K562 (cell line): ENCODE data around the gene ADCY1. TPM values are rescaled to one million over a fixed set of nuclear protein-coding genes. Genes with fewer than 3 reads are reported as not detected.

Source experiments
- ATAC-seq: fragments of 200-7000 bp; cut with Tn5 transposase; 3 replicates; pipeline ENCODE4 v1.9.1; 2020; ENCODE audit warnings: moderate library complexity
- BruUV-seq: library from RNA; stranded (reverse); fragments of 400-500 nt; replicated peaks from 2 replicates; lab custom pipeline; 2021; lab: Mats Ljungman, UMichigan
- CTCF ChIA-PET: fragments of 300-600 bp; formaldehyde crosslinking; extraction: SDS; loops from one replicate; lab custom pipeline; 2021; ENCODE audit warnings: low intra/inter-chr PET ratio; lab: Yijun Ruan, JAX
- POLR2A ChIA-PET: fragments of 300-600, 350-650 bp; sonication (Branson Sonifier 250); formaldehyde crosslinking; extraction: SDS; loops from one replicate; lab custom pipeline; 2021; ENCODE audit warnings: antibody characterized with exemption, inconsistent platforms; lab: Yijun Ruan, JAX
- DNase-seq, 4 experiments: peaks; one replicate each; pipeline versions ENCODE4 v3.0.0 to v3.0.0-alpha.2; 2011 to 2018; ENCODE audit warnings: low spot score in 3 of 4, mixed read lengths in 3 of 4; ENCODE audit errors: extremely low read depth in 1 of 4
- FAIRE-seq: peaks from 2 replicates; lab custom pipeline; 2011; peaks lifted over from hg19 to GRCh38; lab: Jason Lieb, UNC
- H2AFZ ChIP-seq: 2 replicates; pipeline ENCODE4 v1.6.0; 2011; ENCODE audit warnings: low read depth, low read length, control low read depth, inconsistent platforms
- H3K27ac ChIP-seq: fragments of 200-600 bp; 3 replicates; pipeline ENCODE4 v1.8.0; 2011; ENCODE audit warnings: low read depth, mild to moderate bottlenecking, control low read depth, inconsistent platforms, low read length, moderate library complexity, mixed read lengths; ENCODE audit errors: extremely low read depth
- H3K27me3 ChIP-seq, 2 experiments: fragments of 300-600 bp in 1 of 2; 2 replicates in 1 of 2; 3 replicates in 1 of 2; pipeline versions ENCODE4 v1.6.0 to v1.8.0; 2011; ENCODE audit warnings: inconsistent platforms in 2 of 2, low read length in 2 of 2, mild to moderate bottlenecking in 1 of 2, mixed read lengths in 1 of 2, moderate library complexity in 1 of 2; ENCODE audit not compliant: control insufficient read depth in 2 of 2, insufficient read depth in 2 of 2
- H3K36me3 ChIP-seq: fragments of 300-600 bp; 3 replicates; pipeline ENCODE4 v1.8.0; 2011; ENCODE audit warnings: mild to moderate bottlenecking, low read length, inconsistent platforms; ENCODE audit not compliant: control insufficient read depth, insufficient read depth
- H3K4me1 ChIP-seq, 2 experiments: fragments of 200-600 bp in 1 of 2; replicated peaks in 1 of 2; 2 replicates in 1 of 2; 3 replicates in 1 of 2; pipeline versions ENCODE4 v1.5.1 to v1.8.0; 2011; ENCODE audit warnings: inconsistent platforms in 2 of 2, low read length in 2 of 2, mild to moderate bottlenecking in 1 of 2, mixed read lengths in 1 of 2, moderate library complexity in 1 of 2; ENCODE audit not compliant: control insufficient read depth in 2 of 2, insufficient read depth in 2 of 2
- H3K4me2 ChIP-seq: 2 replicates; pipeline ENCODE4 v1.6.1; 2011; ENCODE audit warnings: low read length, control low read depth, inconsistent platforms, mixed read lengths; ENCODE audit not compliant: insufficient read depth
- H3K4me3 ChIP-seq: fragments of 200-600 bp; sonication (generic), shearing (Covaris generic); 2 replicates; pipeline ENCODE4 v1.5.1; 2016; ENCODE audit warnings: control low read depth, inconsistent platforms
- H3K79me2 ChIP-seq: fragments of 200-600 bp; 3 replicates; pipeline ENCODE4 v1.8.0; 2011; ENCODE audit warnings: low read length, inconsistent platforms; ENCODE audit not compliant: control insufficient read depth, insufficient read depth
- H3K9ac ChIP-seq, 2 experiments: 2 replicates each; pipeline versions ENCODE4 v1.6.0 to v1.6.1; 2011; ENCODE audit warnings: low read depth in 2 of 2, low read length in 2 of 2, control low read depth in 1 of 2, inconsistent platforms in 1 of 2, mild to moderate bottlenecking in 1 of 2, mixed read lengths in 1 of 2; ENCODE audit not compliant: insufficient read depth in 1 of 2
- H3K9me1 ChIP-seq: one replicate; pipeline ENCODE4 v1.6.0; 2011; ENCODE audit warnings: inconsistent platforms, mild to moderate bottlenecking, low read length, moderate library complexity; ENCODE audit not compliant: control insufficient read depth, insufficient read depth
- H3K9me3 ChIP-seq: replicated peaks from 2 replicates; pipeline ENCODE4 v1.5.1; 2011; ENCODE audit warnings: low read depth, low read length, inconsistent platforms; ENCODE audit not compliant: control insufficient read depth, insufficient read depth
- H4K20me1 ChIP-seq: replicated peaks from 2 replicates; pipeline ENCODE4 v1.6.1; 2011; ENCODE audit warnings: low read length, inconsistent platforms, mixed read lengths; ENCODE audit not compliant: control insufficient read depth, insufficient read depth
- CBX2 ChIP-seq: fragments of 200-600 bp; sonication (generic); IDR thresholded peaks from one replicate; pipeline ENCODE4 v1.6.1; 2012; ENCODE audit warnings: mild to moderate bottlenecking, low read length, inconsistent platforms; ENCODE audit not compliant: insufficient read depth, poor library complexity, severe bottlenecking
- CREM ChIP-seq: IDR thresholded peaks from 2 replicates; pipeline ENCODE4 v1.6.1; 2014; ENCODE audit warnings: antibody characterized with exemption, low read depth
- E2F3 ChIP-seq: fragments of 250-450 bp; sonication (Bioruptor Pico); IDR thresholded peaks from 2 replicates; pipeline ENCODE4 v1.4.0; 2020; ENCODE audit warnings: mild to moderate bottlenecking
- GABPA ChIP-seq: fragments of 200-800 bp; sonication (Bioruptor generic); conservative IDR thresholded peaks from 2 replicates; pipeline ENCODE4 v1.6.1; 2016; ENCODE audit warnings: low read depth, missing genetic modification characterization, missing compliant biosample characterization
- HNRNPL ChIP-seq: fragments of 200-400 bp; formaldehyde crosslinking; IDR thresholded peaks from 2 replicates; pipeline ENCODE4 v1.6.1; 2017; ENCODE audit warnings: low read depth, mild to moderate bottlenecking, low read length
- KLF6 ChIP-seq: fragments of 250-450 bp; sonication (Bioruptor Pico); IDR thresholded peaks from 2 replicates; pipeline ENCODE4 v1.4.0; 2020; ENCODE audit warnings: mild to moderate bottlenecking, moderate library complexity, borderline replicate concordance
- PATZ1 ChIP-seq: fragments of 250-450 bp; sonication (Bioruptor Pico); IDR thresholded peaks from 2 replicates; pipeline ENCODE4 v1.5.0; 2020; ENCODE audit warnings: mild to moderate bottlenecking, borderline replicate concordance
- SIX5 ChIP-seq, 2 experiments: IDR thresholded peaks; 2 replicates each; pipeline ENCODE4 v1.6.1; 2011; ENCODE audit warnings: low read length in 2 of 2, borderline replicate concordance in 1 of 2, low read depth in 1 of 2, mild to moderate bottlenecking in 1 of 2, moderate library complexity in 1 of 2; ENCODE audit not compliant: insufficient read depth in 1 of 2
- SRF ChIP-seq, 2 experiments: fragments of 250-450, 450-650 bp in 1 of 2; sonication (Bioruptor Pico) in 1 of 2; sonication (generic) in 1 of 2; formaldehyde crosslinking; IDR thresholded peaks; 2 replicates each; pipeline versions ENCODE4 v1.5.0 to v1.5.1; 2020 to 2022; ENCODE audit warnings: mild to moderate bottlenecking in 1 of 2, missing genetic modification reagents in 1 of 2
- ZNF124 ChIP-seq: sonication (generic); formaldehyde crosslinking; IDR thresholded peaks from 2 replicates; pipeline ENCODE4 v1.8.1; 2022; ENCODE audit warnings: missing genetic modification reagents
- ZNF217 ChIP-seq: sonication (generic); formaldehyde crosslinking; IDR thresholded peaks from 2 replicates; pipeline ENCODE4 v1.8.0; 2022; ENCODE audit warnings: mild to moderate bottlenecking, missing genetic modification reagents
- ZNF280B ChIP-seq: fragments of 250-450 bp; sonication (Bioruptor Pico); IDR thresholded peaks from 2 replicates; pipeline ENCODE4 v1.5.1; 2021; ENCODE audit warnings: mild to moderate bottlenecking
- ZNF583 ChIP-seq: fragments of 250-450 bp; sonication (Bioruptor Pico); IDR thresholded peaks from 2 replicates; pipeline ENCODE4 v1.4.0; 2020
- WGBS: fragments of 100-300 bp; shearing (Covaris generic); methylation state at CpG from one replicate; pipeline ENCODE4 v1.1.6; 2016; ENCODE audit warnings: low coverage, mixed read lengths; ENCODE audit not compliant: insufficient coverage; ENCODE audit errors: missing lambda C conversion rate; 5-methylcytosine and 5-hydroxymethylcytosine counted together
- in situ Hi-C: fragments of 300-500 bp; cut with MboI; formaldehyde crosslinking; loops from 4 replicates; pipeline ENCODE4 v1.15.0; 2018; ENCODE audit warnings: inconsistent platforms, mixed read lengths
- intact Hi-C: fragments of 100-400 bp; cut with micrococcal nuclease; formaldehyde crosslinking; loops from 2 replicates; pipeline ENCODE4 v1.14.2; 2022
- polyA plus RNA-seq, 8 experiments: library from polyadenylated mRNA; depleted of rRNA in 4 of 8; stranded (reverse) in 5 of 8; unstranded in 3 of 8; fragments of >200 nt; fragmentation: Nextera tagmentation in 2 of 8; fragmentation: Illumina TruSeq in 1 of 8; extraction: Ambion mirVana in 2 of 8; extraction: Trizol in 1 of 8; gene quantifications; 2 replicates each; pipeline versions ENCODE4 v1.2.1 to v1.2.3, GENCODE V29; 2011 to 2014; ENCODE audit warnings: inconsistent platforms in 1 of 8, missing spikeins in 1 of 8
- total RNA-seq, 7 experiments: library from RNA; depleted of rRNA in 6 of 7; stranded (reverse); fragments of >200 nt in 6 of 7; fragmentation: Illumina TruSeq in 2 of 7; extraction: Trizol in 2 of 7; gene quantifications; 2 replicates each; pipeline versions ENCODE4 v1.2.1 to v1.2.3, GENCODE V29; 2011 to 2021; ENCODE audit warnings: low replicate concordance in 1 of 7
- TF ChIP-seq, protein P1 (sequence below): fragments of 250-450 bp; sonication (Bioruptor Pico); IDR thresholded peaks from 2 replicates; pipeline ENCODE4 v1.6.1; 2021; ENCODE audit warnings: mild to moderate bottlenecking
- TF ChIP-seq, protein P2 (sequence below): fragments of 250-450 bp; sonication (Bioruptor Pico); IDR thresholded peaks from 2 replicates; pipeline ENCODE4 v1.8.0; 2022; ENCODE audit warnings: moderate library complexity, mild to moderate bottlenecking, inconsistent platforms

Gene ADCY1
- total and polyA plus RNA-seq, 9 of the 15 experiments (the other 6 are each of a cell fraction or from before 2014, with no cell fraction given), result under 0.01 to 0.18 (median 0.10) TPM; not detected in 4

- no peak overlapping the region for H3K4me3 ChIP-seq
- WGBS, result 3% methylated on average over 6 of the region's 6 CpGs
- H3K36me3 ChIP-seq, result no peaks in the 10 kb centered on the region
- DNase-seq (no peak), FAIRE-seq (no peak), ATAC-seq (no peak)
- H3K79me2 ChIP-seq, result no peaks in the 10 kb centered on the region
- H3K9me1 ChIP-seq, result no peaks in the 10 kb centered on the region
- H3K27ac ChIP-seq, result no peak overlapping the region
- no peak overlapping the region for H3K9ac ChIP-seq
- ChIA-PET CTCF (interaction anchor here (0.6 kb wide), 1 partner anchor 1434 kb away, joined by 3 read pairs; no protein-coding TSS in a partner anchor), POLR2A (interaction anchor here (0.5 to 0.6 kb wide), 2 partner anchors 12 to 122 kb away, joined by 3 to 4 read pairs; no protein-coding TSS in a partner anchor)
- in situ Hi-C loops, result no loop called here
- H2AFZ ChIP-seq, result no peak overlapping the region
- no TSS peak for BruUV-seq
- H3K9me3 ChIP-seq, result no peaks in the 10 kb centered on the region
- 0 out of 2 replicates have a peak, but pooled peaks cover 3% of the 10 kb centered on the region for H4K20me1 ChIP-seq
- no peak overlapping the region for H3K4me2 ChIP-seq
- intact Hi-C loops, result no loop called here
- H3K27me3 ChIP-seq, result peaks cover 23 to 86% of the 10 kb centered on the region in 2 experiments; a peak in 4 of 5 replicates
- no peaks in the 10 kb centered on the region; a peak in 1 of 5 replicates for H3K4me1 ChIP-seq
- TF ChIP-seq, protein P1, sequence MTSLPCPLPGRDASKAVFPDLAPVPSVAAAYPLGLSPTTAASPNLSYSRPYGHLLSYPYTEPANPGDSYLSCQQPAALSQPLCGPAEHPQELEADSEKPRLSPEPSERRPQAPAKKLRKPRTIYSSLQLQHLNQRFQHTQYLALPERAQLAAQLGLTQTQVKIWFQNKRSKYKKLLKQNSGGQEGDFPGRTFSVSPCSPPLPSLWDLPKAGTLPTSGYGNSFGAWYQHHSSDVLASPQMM, result no peak
- TF ChIP-seq SRF (CRISPR knock-in tag; IDR thresholded peaks at IDR 0.05) (no peak), ZNF217 (CRISPR knock-in tag) (no peak), GABPA (tag) (no peak), KLF6 (CRISPR knock-in tag) (no peak), E2F3 (no peak), PATZ1 (CRISPR knock-in tag) (no peak), ZNF583 (CRISPR knock-in tag) (no peak), SIX5 (IDR thresholded peaks at IDR 0.05; ENCODE audit: borderline replicate concordance in 1 of 2, insufficient read depth in 1 of 2, low read depth in 1 of 2, low read length in 2 of 2) (no peak), CBX2 (no peak), CREM (no peak), HNRNPL (no peak), ZNF124 (CRISPR knock-in tag) (no peak), ZNF280B (no peak)
- TF ChIP-seq, protein P2, sequence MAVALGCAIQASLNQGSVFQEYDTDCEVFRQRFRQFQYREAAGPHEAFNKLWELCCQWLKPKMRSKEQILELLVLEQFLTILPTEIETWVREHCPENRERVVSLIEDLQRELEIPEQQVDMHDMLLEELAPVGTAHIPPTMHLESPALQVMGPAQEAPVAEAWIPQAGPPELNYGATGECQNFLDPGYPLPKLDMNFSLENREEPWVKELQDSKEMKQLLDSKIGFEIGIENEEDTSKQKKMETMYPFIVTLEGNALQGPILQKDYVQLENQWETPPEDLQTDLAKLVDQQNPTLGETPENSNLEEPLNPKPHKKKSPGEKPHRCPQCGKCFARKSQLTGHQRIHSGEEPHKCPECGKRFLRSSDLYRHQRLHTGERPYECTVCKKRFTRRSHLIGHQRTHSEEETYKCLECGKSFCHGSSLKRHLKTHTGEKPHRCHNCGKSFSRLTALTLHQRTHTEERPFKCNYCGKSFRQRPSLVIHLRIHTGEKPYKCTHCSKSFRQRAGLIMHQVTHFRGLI (CRISPR knock-in tag), result no peak
Observed at GRCh38 chr7:45712872-45713668, 138.9 kb downstream of the ADCY1 start.
